Lung (tissue), 12 donors: ENCODE results near the gene CHD6. TPM values are rescaled to one million over a fixed set of nuclear protein-coding genes. Genes with fewer than 3 reads are reported as not detected.
A peak's percentile ranks its signal among the peaks of the same experiment; 100 is the strongest.

Source experiments
- ATAC-seq: fragments of 200-7000 bp; cut with Tn5 transposase; one replicate; pipeline ENCODE4 v1.9.1; 2020; ENCODE audit warnings: moderate number of reproducible peaks; ENCODE audit not compliant: insufficient read depth, low FRiP score
- DNase-seq, 3 donors: peaks; one replicate each; pipeline ENCODE4 v3.0.0-alpha.2; 2013 to 2017
- H3K27ac ChIP-seq, 2 donors: one replicate each; pipeline ENCODE4 v1.5.1; 2013; ENCODE audit warnings: mild to moderate bottlenecking in 2 of 2, moderate library complexity in 2 of 2, control low read depth in 1 of 2, inconsistent platforms in 1 of 2, low read depth in 1 of 2, low read length in 1 of 2
- H3K27me3 ChIP-seq, 3 donors: one replicate each; pipeline ENCODE4 v1.5.1; 2013; ENCODE audit warnings: low read length in 2 of 3; ENCODE audit not compliant: control insufficient read depth in 3 of 3, insufficient read depth in 3 of 3
- H3K36me3 ChIP-seq, 4 donors: one replicate each; pipeline ENCODE4 v1.5.1; 2013; ENCODE audit warnings: low read length in 4 of 4, mild to moderate bottlenecking in 1 of 4, moderate library complexity in 1 of 4; ENCODE audit not compliant: control insufficient read depth in 4 of 4, insufficient read depth in 4 of 4
- H3K4me1 ChIP-seq, 5 donors: one replicate each; pipeline ENCODE4 v1.5.1; 2013; ENCODE audit warnings: low read length in 5 of 5, mild to moderate bottlenecking in 2 of 5, moderate library complexity in 1 of 5; ENCODE audit not compliant: control insufficient read depth in 5 of 5, insufficient read depth in 5 of 5
- H3K4me3 ChIP-seq: one replicate; pipeline ENCODE4 v1.5.1; 2013; ENCODE audit warnings: mild to moderate bottlenecking, control low read depth, moderate library complexity
- H3K9ac ChIP-seq, 2 donors: one replicate each; pipeline ENCODE4 v1.5.1; 2013; ENCODE audit warnings: low read length in 2 of 2, control low read depth in 1 of 2; ENCODE audit not compliant: insufficient read depth in 1 of 2
- H3K9me3 ChIP-seq, 4 donors: one replicate each; pipeline ENCODE4 v1.5.1; 2013; ENCODE audit warnings: low read length in 3 of 4, mild to moderate bottlenecking in 1 of 4, moderate library complexity in 1 of 4; ENCODE audit not compliant: control insufficient read depth in 4 of 4, insufficient read depth in 3 of 4
- WGBS, 2 donors: extraction: QIAGEN DNeasy Blood & Tissue Kit; methylation state at CpG; one replicate each; pipeline ENCODE4 v1.1.7; 2013; 5-methylcytosine and 5-hydroxymethylcytosine counted together
- polyA plus RNA-seq, 2 donors: library from polyadenylated mRNA; stranded (reverse); fragments of 200-250 nt; gene quantifications; one replicate each; pipeline ENCODE4 v1.2.1, GENCODE V29; 2013
- total RNA-seq, 2 donors: library from RNA; depleted of rRNA in 1 of 2; stranded (reverse); fragments of >200 nt in 1 of 2; gene quantifications; one replicate each; pipeline ENCODE4 v1.2.1, GENCODE V29; 2014 to 2021
- TF ChIP-seq, protein P1 (sequence below): IDR thresholded peaks from 2 replicates; pipeline ENCODE4 v1.5.1; 2012; ENCODE audit warnings: mild to moderate bottlenecking; ENCODE audit errors: control extremely low read depth, extremely low read depth
- donor health status: control.
- donor health status: control.
- donor health status: Bipolar disorder and iron deficiency.
- donor health status: healthy.
- donor health status: DM: yes; HTN: yes; CAD: no.

The CHD6 gene
- total and polyA plus RNA-seq, 4 donors: 5.0 to 95.3 (median 21.0) TPM

DNA sequence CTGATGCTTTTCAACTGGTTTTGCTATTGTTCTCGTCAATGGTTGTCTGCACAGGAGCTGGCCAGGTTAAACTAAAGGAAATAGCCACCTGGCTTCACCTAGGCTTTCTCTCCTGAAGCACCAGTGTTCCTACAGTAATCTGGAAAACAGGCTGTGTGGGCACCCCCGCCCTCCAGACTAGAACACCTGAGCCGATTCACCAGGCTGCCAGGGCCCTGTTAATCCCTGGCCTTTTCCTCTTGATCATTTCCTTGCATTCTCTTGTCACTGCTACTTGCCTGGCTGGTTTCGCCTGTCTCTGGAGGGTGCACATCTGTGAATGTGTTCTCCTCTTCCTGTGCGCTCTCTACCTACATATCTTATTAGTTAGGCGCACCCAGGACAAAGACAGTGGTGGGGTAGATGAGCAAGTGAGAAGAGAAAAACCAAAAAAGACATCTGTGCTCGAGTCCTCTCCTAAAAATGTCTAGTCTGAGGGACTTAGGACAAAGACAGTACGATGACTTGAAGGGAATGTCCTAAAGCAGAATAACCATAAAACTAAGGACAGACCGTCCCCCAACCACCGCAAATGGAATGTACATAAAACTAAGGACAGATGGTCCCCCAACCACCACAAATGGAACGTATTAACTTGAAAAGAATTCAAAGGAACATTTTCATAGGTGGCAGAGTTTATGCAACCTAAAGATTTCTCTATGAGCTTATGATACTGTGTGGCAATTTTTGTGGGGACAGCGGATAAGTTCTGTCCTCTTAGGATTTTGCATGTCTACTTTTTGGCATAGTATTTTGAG is 205.7 kb downstream of the CHD6 start:
- DNase-seq (no peak), ATAC-seq (no peak)
- WGBS, 2 donors: 95 to 96% methylated on average over 12 of the region's 12 CpGs
- no peaks in the 10 kb centered on the region for H3K27me3 ChIP-seq
- H3K36me3 ChIP-seq: peaks cover 23 to 73% (median 47%) of the 10 kb centered on the region in 4 donors
- peak overlapping the region in 1 of 2 donors; percentile 26 for H3K27ac ChIP-seq
- no peak overlapping the region for H3K9ac ChIP-seq
- H3K4me1 ChIP-seq: no peaks in the 10 kb centered on the region
- no peaks in the 10 kb centered on the region for H3K9me3 ChIP-seq
- TF ChIP-seq, protein P1, sequence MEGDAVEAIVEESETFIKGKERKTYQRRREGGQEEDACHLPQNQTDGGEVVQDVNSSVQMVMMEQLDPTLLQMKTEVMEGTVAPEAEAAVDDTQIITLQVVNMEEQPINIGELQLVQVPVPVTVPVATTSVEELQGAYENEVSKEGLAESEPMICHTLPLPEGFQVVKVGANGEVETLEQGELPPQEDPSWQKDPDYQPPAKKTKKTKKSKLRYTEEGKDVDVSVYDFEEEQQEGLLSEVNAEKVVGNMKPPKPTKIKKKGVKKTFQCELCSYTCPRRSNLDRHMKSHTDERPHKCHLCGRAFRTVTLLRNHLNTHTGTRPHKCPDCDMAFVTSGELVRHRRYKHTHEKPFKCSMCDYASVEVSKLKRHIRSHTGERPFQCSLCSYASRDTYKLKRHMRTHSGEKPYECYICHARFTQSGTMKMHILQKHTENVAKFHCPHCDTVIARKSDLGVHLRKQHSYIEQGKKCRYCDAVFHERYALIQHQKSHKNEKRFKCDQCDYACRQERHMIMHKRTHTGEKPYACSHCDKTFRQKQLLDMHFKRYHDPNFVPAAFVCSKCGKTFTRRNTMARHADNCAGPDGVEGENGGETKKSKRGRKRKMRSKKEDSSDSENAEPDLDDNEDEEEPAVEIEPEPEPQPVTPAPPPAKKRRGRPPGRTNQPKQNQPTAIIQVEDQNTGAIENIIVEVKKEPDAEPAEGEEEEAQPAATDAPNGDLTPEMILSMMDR: no peak
- H3K4me3 ChIP-seq: no peak overlapping the region

DNA sequence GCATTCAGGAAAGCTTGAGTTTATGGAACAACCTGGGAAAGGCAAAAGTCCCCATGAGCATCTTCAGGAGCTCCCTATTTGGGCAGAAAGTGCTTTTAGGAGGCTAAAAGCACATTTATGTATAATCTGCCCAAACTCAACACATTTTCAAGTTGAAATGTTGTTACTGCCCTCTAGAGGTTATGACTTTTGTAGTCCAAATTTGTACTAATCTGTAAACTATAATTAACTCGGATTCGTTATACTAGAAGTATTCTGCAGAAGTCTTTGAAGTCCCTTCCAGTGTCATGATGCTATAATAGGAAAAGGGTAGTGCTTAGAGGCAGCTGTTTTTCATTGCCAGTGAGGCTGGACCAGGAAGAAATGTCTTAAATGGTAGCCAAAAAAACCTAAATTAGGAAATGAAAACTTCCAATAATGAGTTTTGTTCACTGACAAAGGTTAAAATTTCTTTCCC is 206.8 kb downstream of the CHD6 start:
- ATAC-seq (no peak), DNase-seq (peak in 2 of 3 donors; percentile 39 to 58)
- H3K36me3 ChIP-seq: peaks cover 23 to 79% (median 51%) of the 10 kb centered on the region in 4 donors

DNA sequence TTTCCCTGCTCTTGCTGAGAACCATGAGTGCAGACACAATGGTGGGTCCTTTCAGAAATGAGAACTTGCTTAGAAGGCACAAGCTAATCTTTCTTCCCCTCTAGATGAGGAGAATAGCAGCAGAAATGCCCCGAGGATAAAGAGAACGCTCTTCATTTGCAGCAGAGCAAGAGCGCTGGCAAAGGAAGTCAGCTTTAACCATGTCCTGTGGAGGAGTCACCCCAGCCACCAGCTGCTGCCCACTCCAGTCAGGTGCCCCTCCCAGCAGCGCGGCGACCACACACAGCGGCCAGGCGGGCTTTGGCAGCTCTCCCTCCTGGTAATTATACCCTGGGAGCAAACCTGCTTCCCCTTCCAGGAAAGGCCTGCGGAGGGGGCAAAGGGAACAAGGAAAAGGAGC is 209.2 kb downstream of the CHD6 start:
- no peak for DNase-seq
- ATAC-seq: no peak
- Histone ChIP-seq H3K4me3 (no peak overlapping the region), H3K4me1 (peaks cover 0 to 4% (median 0%) of the 10 kb centered on the region in 5 donors), H3K9me3 (no peaks in the 10 kb centered on the region), H3K36me3 (peaks cover 12 to 78% (median 49%) of the 10 kb centered on the region in 4 donors), H3K27ac (no peak overlapping the region), H3K9ac (no peak overlapping the region), H3K27me3 (no peaks in the 10 kb centered on the region)
- 29 to 49% methylated on average over 9 of the region's 9 CpGs for WGBS, 2 donors
- TF ChIP-seq, protein P1: no peak

More for the DNA sequence above, 206.8 kb downstream of the CHD6 start:
- no peak overlapping the region for H3K4me3 ChIP-seq
- H3K27ac ChIP-seq: peak overlapping the region in 1 of 2 donors; percentile 26
- 44 to 56% methylated on average over 2 of the region's 2 CpGs for WGBS, 2 donors
- peaks cover 0 to 4% (median 0%) of the 10 kb centered on the region in 5 donors for H3K4me1 ChIP-seq
- H3K9ac ChIP-seq: no peak overlapping the region
- TF ChIP-seq, protein P1: no peak
- H3K9me3 ChIP-seq: no peaks in the 10 kb centered on the region
- no peaks in the 10 kb centered on the region for H3K27me3 ChIP-seq
